Measurements from ENCODE around the gene CLIP1. TPM values are rescaled to one million over a fixed set of nuclear protein-coding genes. Genes with fewer than 3 reads are reported as not detected.
A peak's percentile ranks its signal among the peaks of the same experiment; 100 is the strongest.

Gene CLIP1
- total and polyA plus RNA-seq, 2 of the 8 experiments (the other 6 are each of a cell fraction or from before 2014, with no cell fraction given): 19.0 to 27.6 TPM

DNA sequence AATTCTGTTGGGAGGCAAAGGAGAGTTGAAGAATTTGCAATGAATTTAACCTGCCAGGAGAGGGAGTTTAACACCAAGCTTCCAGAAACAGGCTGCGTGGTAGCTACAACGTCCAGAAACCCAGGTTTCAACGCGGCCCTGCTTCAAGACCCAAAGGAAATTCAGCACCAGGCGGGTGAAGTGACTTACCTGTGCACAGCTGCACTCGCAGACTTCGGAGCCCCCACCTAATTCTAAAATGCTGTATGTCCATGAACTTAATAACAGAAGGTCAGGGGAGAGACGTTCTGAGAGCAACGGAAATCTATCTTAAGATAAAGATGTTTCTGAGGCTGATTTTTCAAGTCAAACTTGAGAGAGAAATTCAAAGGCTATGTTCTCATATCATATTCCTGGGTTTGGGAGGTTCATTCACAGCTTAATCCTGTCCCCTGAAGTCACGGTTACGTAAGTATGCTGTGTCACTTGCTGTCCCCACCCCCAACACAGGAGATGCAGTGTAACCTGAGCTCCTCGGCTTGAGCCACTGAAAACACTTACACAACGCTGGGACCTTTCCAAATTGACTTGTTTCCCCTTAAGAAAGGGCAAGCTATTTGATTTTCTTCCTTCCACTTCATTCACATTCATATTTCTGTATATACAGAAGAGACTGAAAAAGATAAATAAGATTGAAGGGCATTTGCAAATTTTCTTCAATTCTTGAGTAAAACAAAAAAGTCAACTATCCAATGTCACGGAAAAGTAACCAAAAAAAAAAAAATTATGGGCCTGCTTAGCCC lies 22.7 kb downstream of the CLIP1 start:
- no peaks in the 10 kb centered on the region for H4K20me1 ChIP-seq (replicated peaks in 1 of 2; ENCODE audit: control insufficient read depth in 1 of 2, insufficient read depth in 2 of 2, low read length in 2 of 2)
- H2AK5ac ChIP-seq (ENCODE audit: low read depth, low read length): no peak overlapping the region
- H3K9ac ChIP-seq (replicated peaks in 1 of 4; ENCODE audit: extremely low read depth in 1 of 4, low read depth in 3 of 4, low read length in 3 of 4): peak overlapping the region in 2 of 4 experiments; percentile 14 to 28; a peak in 3 of 7 replicates
- H3K4me1 ChIP-seq (replicated peaks in 1 of 4; ENCODE audit: control insufficient read depth in 3 of 4, insufficient read depth in 4 of 4, low read length in 3 of 4): peaks cover 3 to 8% (median 5%) of the 10 kb centered on the region in 4 experiments; a peak in 6 of 7 replicates
- H3K56ac ChIP-seq (replicated peaks; ENCODE audit: insufficient read length, low read depth, low read length): no peak overlapping the region
- CTCF ChIA-PET (ENCODE audit: partially characterized antibody): interaction anchor here (0.6 to 7.3 kb wide), 35 partner anchors 9 to 1064 kb away, joined by 3 to 130 read pairs (median 4); partner anchors contain the start of gene CLIP1
- H3K14ac ChIP-seq (ENCODE audit: insufficient read length): no peak overlapping the region
- peak overlapping the region in 3 of 4 experiments; percentile 32 to 51 (median 44); a peak in 5 of 8 replicates for H3K4me3 ChIP-seq (ENCODE audit: extremely low read depth in 1 of 4, insufficient read depth in 2 of 4, low read depth in 3 of 4, low read length in 4 of 4)
- H3K9me3 ChIP-seq (ENCODE audit: insufficient read depth in 2 of 2, low read depth in 1 of 2, low read length in 1 of 2): no peaks in the 10 kb centered on the region
- peak overlapping the region; percentile 68; the same call in 1 of the 2 replicates for H3K18ac ChIP-seq (ENCODE audit: extremely low read depth, low read length)
- peak overlapping the region; percentile 74 for H3K27ac ChIP-seq (ENCODE audit: low read depth, low read length)
- peak overlapping the region; percentile 99; the same call in 1 of the 2 replicates for H2BK12ac ChIP-seq (ENCODE audit: low read depth, low read length)
- no peak overlapping the region for H4K5ac ChIP-seq (ENCODE audit: insufficient read length, low read depth, low read length)
- H3K4ac ChIP-seq (replicated peaks; ENCODE audit: insufficient read length, low read depth, low read length): no peak overlapping the region
- POLR2A ChIA-PET (ENCODE audit: partially characterized antibody): interaction anchor here (0.7 to 5.3 kb wide), 20 partner anchors 8 to 127 kb away, joined by 3 to 43 read pairs (median 4); partner anchors contain the start of genes CLIP1, KNTC1, RSRC2 and ZCCHC8
- peak overlapping the region; percentile 86 for H2BK5ac ChIP-seq (ENCODE audit: low read depth, low read length)
- H2BK120ac ChIP-seq (replicated peaks; ENCODE audit: low read depth, low read length): no peak overlapping the region
- no peaks in the 10 kb centered on the region for H3K36me3 ChIP-seq (ENCODE audit: control insufficient read depth in 2 of 4, insufficient read depth in 4 of 4, low read length in 3 of 4)
- H4K91ac ChIP-seq (replicated peaks; ENCODE audit: insufficient read length, low read length): no peak overlapping the region
- FAIRE-seq (no peak), DNase-seq (ENCODE audit: low read depth in 1 of 2, low spot score in 2 of 2) (peak in 1 of 2 experiments; percentile 60)
- 0 out of 4 replicates have a peak, but pooled peaks cover 0 to 3% of the 10 kb centered on the region in 2 experiments for H3K79me2 ChIP-seq (ENCODE audit: control insufficient read depth in 1 of 2, insufficient read depth in 2 of 2, low read length in 2 of 2)
- no peaks in the 10 kb centered on the region for H3K79me1 ChIP-seq (ENCODE audit: low read depth, low read length)
- H3K27me3 ChIP-seq (replicated peaks in 1 of 4; ENCODE audit: control insufficient read depth in 3 of 4, extremely low read depth in 1 of 4, insufficient read depth in 3 of 4, low read length in 3 of 4): no peaks in the 10 kb centered on the region
- no peak overlapping the region for H3K23ac ChIP-seq (ENCODE audit: insufficient read length)
- 0 out of 2 replicates have a peak overlapping the region, but pooled peaks have one; percentile 22 for H4K8ac ChIP-seq (ENCODE audit: extremely low read depth, insufficient read depth, low read length)
- peak overlapping the region; percentile 25; the same call in 1 of the 2 replicates for H2BK20ac ChIP-seq (ENCODE audit: low read length)
- H2AFZ ChIP-seq (ENCODE audit: low read length): 0 out of 2 replicates have a peak overlapping the region, but pooled peaks have one; percentile 27
- H3K4me2 ChIP-seq (ENCODE audit: insufficient read depth in 1 of 2, low read depth in 2 of 2, low read length in 2 of 2): peak overlapping the region; percentile 17 to 50
- H3K23me2 ChIP-seq (ENCODE audit: low read depth, low read length): no peaks in the 10 kb centered on the region; the same call in 1 of the 2 replicates
- WGBS, 2 experiments (ENCODE audit: extremely low coverage in 1 of 2, insufficient coverage in 1 of 2, insufficient read length in 1 of 2, insufficient replicate concordance in 2 of 2, low coverage in 1 of 2, low lambda C conversion rate in 2 of 2, missing lambda C conversion rate in 1 of 2): 18% methylated on average over 14 of the region's 14 CpGs; no CpG with 5 or more reads in 1 of the 2 experiments
- 0 out of 2 replicates have a peak overlapping the region, but pooled peaks have one; percentile 49 for H2BK15ac ChIP-seq (ENCODE audit: low read length)
- TF ChIP-seq SP2 (IDR thresholded peaks at IDR 0.05; ENCODE audit: low read length) (no peak), CREB1 (IDR thresholded peaks at IDR 0.05) (peak; percentile 65), SUZ12 (IDR thresholded peaks at IDR 0.05; ENCODE audit: low read length) (no peak), SIX5 (IDR thresholded peaks at IDR 0.05; ENCODE audit: low read depth, low read length) (0 out of 2 replicates have a peak, but pooled peaks have one; percentile 5), TAF7 (optimal IDR thresholded peaks at IDR 0.05; ENCODE audit: borderline replicate concordance, low read depth, low read length) (no peak), TEAD4 (IDR thresholded peaks at IDR 0.05; ENCODE audit: low read depth, low read length) (peak; percentile 39; the same call in 1 of the 2 replicates)
- TF ChIP-seq, protein P1, sequence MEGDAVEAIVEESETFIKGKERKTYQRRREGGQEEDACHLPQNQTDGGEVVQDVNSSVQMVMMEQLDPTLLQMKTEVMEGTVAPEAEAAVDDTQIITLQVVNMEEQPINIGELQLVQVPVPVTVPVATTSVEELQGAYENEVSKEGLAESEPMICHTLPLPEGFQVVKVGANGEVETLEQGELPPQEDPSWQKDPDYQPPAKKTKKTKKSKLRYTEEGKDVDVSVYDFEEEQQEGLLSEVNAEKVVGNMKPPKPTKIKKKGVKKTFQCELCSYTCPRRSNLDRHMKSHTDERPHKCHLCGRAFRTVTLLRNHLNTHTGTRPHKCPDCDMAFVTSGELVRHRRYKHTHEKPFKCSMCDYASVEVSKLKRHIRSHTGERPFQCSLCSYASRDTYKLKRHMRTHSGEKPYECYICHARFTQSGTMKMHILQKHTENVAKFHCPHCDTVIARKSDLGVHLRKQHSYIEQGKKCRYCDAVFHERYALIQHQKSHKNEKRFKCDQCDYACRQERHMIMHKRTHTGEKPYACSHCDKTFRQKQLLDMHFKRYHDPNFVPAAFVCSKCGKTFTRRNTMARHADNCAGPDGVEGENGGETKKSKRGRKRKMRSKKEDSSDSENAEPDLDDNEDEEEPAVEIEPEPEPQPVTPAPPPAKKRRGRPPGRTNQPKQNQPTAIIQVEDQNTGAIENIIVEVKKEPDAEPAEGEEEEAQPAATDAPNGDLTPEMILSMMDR (IDR thresholded peaks at IDR 0.05; ENCODE audit: control extremely low read depth in 1 of 3, insufficient read depth in 1 of 3, low read depth in 1 of 3, low read length in 3 of 3): peak in 2 of 3 experiments; percentile 72 to 77; a peak in 3 of 4 replicates
- TF ChIP-seq, protein P2, sequence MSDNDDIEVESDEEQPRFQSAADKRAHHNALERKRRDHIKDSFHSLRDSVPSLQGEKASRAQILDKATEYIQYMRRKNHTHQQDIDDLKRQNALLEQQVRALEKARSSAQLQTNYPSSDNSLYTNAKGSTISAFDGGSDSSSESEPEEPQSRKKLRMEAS (IDR thresholded peaks at IDR 0.05): peak; percentile 10; the same call in 1 of the 2 replicates

Data from H1 (cell line).